Amniotic epithelial cell (primary cell): ENCODE data around the gene NHS.

ENCODE experiments used
- DNase-seq: peaks from one replicate; pipeline ENCODE4 v3.0.0-alpha.2; 2010; ENCODE audit warnings: low read depth

NHS gene

GRCh38 chrX:17779434-17779833, 404.4 kb downstream of the NHS start:
- no peak for DNase-seq
